Activated CD4-positive, alpha-beta T cell treated with anti-CD3 and anti-CD28 coated beads, Interleukin-2, amount 10 ng/mL, durations not matched to agents 24 days and 14 days (primary cell): ENCODE data around the gene TMOD2. TPM values are rescaled to one million over a fixed set of nuclear protein-coding genes. Genes with fewer than 3 reads are reported as not detected.

Experiments used
- DNase-seq: peaks from one replicate; pipeline ENCODE4 v3.0.0; 2022
- H3K27ac Mint-ChIP-seq: one replicate; pipeline ENCODE4 v1.8.0; 2022; ENCODE audit warnings: mild to moderate bottlenecking, mixed read lengths
- H3K27me3 Mint-ChIP-seq: one replicate; pipeline ENCODE4 v1.8.0; 2022; ENCODE audit warnings: mixed read lengths
- H3K36me3 Mint-ChIP-seq: one replicate; pipeline ENCODE4 v1.8.0; 2022; ENCODE audit warnings: low read depth, mild to moderate bottlenecking, mixed read lengths
- H3K4me1 Mint-ChIP-seq: one replicate; pipeline ENCODE4 v1.8.0; 2021; ENCODE audit warnings: mixed read lengths
- H3K4me3 Mint-ChIP-seq: one replicate; pipeline ENCODE4 v1.8.0; 2022; ENCODE audit warnings: mild to moderate bottlenecking, moderate library complexity, mixed read lengths
- H3K9me3 Mint-ChIP-seq: one replicate; pipeline ENCODE4 v1.8.0; 2021; ENCODE audit warnings: mixed read lengths
- intact Hi-C: fragments of 100-400 bp; cut with micrococcal nuclease; formaldehyde crosslinking; loops from one replicate; pipeline ENCODE4 v1.15.1; 2023
- total RNA-seq: library from RNA; stranded (reverse); gene quantifications from 2 replicates; pipeline ENCODE4 v1.2.3, GENCODE V29; 2022

The TMOD2 gene
- total RNA-seq, 1 donor from 2014 or later, result 4.6 TPM

DNA sequence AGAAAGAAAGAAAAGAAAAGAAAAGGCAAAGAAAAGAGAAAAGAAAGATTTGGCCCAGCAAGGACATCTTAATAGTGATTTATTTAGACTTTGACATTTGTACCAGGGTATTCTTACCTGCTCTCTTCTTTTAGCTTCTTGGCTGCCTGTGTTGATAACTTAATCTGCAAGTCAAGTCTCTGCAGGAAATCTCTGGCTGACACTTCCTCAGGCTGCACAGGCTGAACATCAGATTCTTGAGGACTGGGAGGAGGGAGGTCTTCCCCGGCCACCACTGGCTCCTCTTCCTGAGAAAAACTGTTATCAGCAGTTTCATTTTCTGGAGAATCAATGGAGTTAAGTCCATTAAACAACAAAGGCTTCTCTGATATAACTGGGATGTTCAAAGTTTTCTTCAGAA lies 26.7 kb upstream of the TMOD2 start:
- intact Hi-C loops, result no loop called here
- no peak for DNase-seq
- Mint-ChIP-seq H3K27me3 (no peaks in the 10 kb centered on the region), H3K4me1 (peaks cover 22% of the 10 kb centered on the region), H3K9me3 (no peaks in the 10 kb centered on the region), H3K27ac (no peak overlapping the region), H3K36me3 (peaks cover 33% of the 10 kb centered on the region), H3K4me3 (no peak overlapping the region)

GRCh38 chr15:51726302-51727073 lies 24.9 kb upstream of the TMOD2 start:
- H3K36me3 Mint-ChIP-seq, result peaks cover 31% of the 10 kb centered on the region
- H3K4me1 Mint-ChIP-seq, result peaks cover 34% of the 10 kb centered on the region
- H3K27ac Mint-ChIP-seq, result peak overlapping the region; percentile 67
- intact Hi-C loops, result no loop called here
- H3K27me3 Mint-ChIP-seq, result no peaks in the 10 kb centered on the region
- DNase-seq, result peak; percentile 68
- H3K9me3 Mint-ChIP-seq, result no peaks in the 10 kb centered on the region
- H3K4me3 Mint-ChIP-seq, result no peak overlapping the region

DNA sequence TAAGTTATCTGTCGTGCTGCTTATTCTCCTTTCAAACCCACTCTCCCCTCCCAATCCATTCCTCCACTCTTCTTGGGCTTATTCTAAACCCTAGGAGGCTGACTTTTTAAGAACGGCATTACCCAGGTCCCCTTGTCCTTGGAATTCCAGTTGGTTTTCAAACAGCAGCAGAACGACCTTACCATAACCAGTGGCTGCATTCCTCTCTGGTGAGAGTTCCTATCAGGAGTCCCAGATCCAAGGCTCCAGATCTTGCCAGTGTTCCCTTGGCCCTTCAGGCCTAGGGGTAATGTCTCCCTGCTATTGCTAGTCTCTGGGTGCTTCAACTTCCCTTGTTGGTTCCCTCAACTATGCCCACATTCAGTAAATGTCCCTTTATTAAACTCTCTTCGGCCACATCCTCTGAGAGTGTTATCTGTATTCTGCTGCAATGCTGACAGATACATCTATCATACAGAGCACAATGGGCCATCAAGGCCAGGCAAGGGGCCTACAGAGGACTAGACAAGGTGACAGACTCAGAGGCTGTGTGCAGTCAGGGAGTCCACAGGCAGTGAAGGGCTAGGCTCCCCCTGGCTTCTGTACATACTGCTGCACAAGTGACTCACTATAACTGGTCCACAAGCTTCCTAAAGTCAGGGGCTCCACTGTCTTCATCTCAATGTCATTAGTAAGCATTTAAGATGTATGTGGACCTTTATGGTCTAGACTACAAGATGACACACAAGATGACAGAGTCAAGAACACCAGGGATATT lies 24.1 kb upstream of the TMOD2 start:
- no peak for DNase-seq
- Mint-ChIP-seq H3K27ac (no peak overlapping the region), H3K4me3 (no peak overlapping the region), H3K9me3 (no peaks in the 10 kb centered on the region), H3K4me1 (peaks cover 40% of the 10 kb centered on the region), H3K27me3 (no peaks in the 10 kb centered on the region), H3K36me3 (peaks cover 27% of the 10 kb centered on the region)
- intact Hi-C loops, result no loop called here

- H3K9me3 Mint-ChIP-seq, result no peaks in the 10 kb centered on the region
- H3K4me3 Mint-ChIP-seq, result peak overlapping the region; percentile 79
- peak; percentile 84 for DNase-seq
- H3K27me3 Mint-ChIP-seq, result no peaks in the 10 kb centered on the region
- intact Hi-C loops, result loop anchor here (1.0 kb wide), 1 partner anchor 50 kb away; the partner anchor contains the start of gene SCG3
- peaks cover 66% of the 10 kb centered on the region for H3K4me1 Mint-ChIP-seq
- H3K36me3 Mint-ChIP-seq, result peaks cover 32% of the 10 kb centered on the region
- peak overlapping the region; percentile 86 for H3K27ac Mint-ChIP-seq
These were observed 19.7 kb upstream of the TMOD2 start for GRCh38 chr15:51731549-51732267.

- Mint-ChIP-seq H3K36me3 (peaks cover 32% of the 10 kb centered on the region), H3K27ac (peak overlapping the region; percentile 8), H3K4me3 (peak overlapping the region; percentile 29), H3K27me3 (no peaks in the 10 kb centered on the region), H3K4me1 (peaks cover 62% of the 10 kb centered on the region), H3K9me3 (no peaks in the 10 kb centered on the region)
- DNase-seq, result peak; percentile 57
- intact Hi-C loops, result loop anchor here (1.0 kb wide), 1 partner anchor 51 kb away; the partner anchor contains the start of gene SCG3
These were observed 18.8 kb upstream of the TMOD2 start for GRCh38 chr15:51732646-51733045.

DNA sequence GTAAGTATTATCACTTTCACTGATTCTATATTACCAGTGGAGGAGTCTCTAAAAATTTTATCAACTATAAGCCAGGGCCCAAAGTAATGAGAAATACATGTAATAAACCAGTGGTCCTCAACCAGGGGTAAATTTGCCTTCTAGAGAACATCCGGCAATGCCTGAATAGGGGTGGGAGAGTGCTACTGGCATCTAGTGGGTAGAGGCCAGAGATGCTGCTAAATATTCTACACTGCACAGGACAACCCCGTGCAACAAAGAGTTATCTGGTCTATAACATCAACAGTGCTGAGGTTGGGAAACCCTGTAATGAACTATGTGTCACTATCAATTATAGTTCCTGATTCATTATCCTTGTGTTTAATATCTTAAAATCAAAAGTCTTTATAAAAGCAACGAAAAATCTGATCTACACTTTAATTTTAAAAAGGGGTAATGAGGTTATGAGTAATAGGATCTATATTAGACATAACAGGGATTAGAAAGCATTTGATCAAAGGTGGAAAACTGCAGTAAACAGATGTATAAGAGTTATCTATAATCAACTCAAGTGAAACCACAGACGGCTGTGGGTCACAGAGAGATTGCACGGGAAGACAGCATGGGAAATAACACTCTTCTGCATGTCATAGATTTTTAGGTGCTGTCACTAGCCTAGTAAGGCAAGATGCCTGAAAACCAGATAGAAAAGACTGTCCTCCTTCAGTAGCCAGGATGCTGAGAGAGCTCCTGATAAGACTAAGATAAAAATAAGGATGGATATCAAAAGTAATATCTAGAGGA lies 16.0 kb upstream of the TMOD2 start:
- H3K4me3 Mint-ChIP-seq, result peak overlapping the region; percentile 87

GRCh38 chr15:51736069-51736468 lies 15.3 kb upstream of the TMOD2 start:
- peaks cover 2% of the 10 kb centered on the region for H3K27me3 Mint-ChIP-seq
- H3K4me3 Mint-ChIP-seq, result peak overlapping the region; percentile 87
- H3K9me3 Mint-ChIP-seq, result no peaks in the 10 kb centered on the region
- peaks cover 19% of the 10 kb centered on the region for H3K36me3 Mint-ChIP-seq
- peaks cover 65% of the 10 kb centered on the region for H3K4me1 Mint-ChIP-seq
- peak overlapping the region; percentile 92 for H3K27ac Mint-ChIP-seq
- intact Hi-C loops, result loop anchor here (2.0 to 5.0 kb wide), 4 partner anchors 15 to 271 kb away; partner anchors contain the start of gene TMOD2
- peak; percentile 70 for DNase-seq

More for the DNA sequence above, 16.0 kb upstream of the TMOD2 start:
- peak; percentile 76 for DNase-seq
- H3K27me3 Mint-ChIP-seq, result peaks cover 2% of the 10 kb centered on the region
- H3K4me1 Mint-ChIP-seq, result peaks cover 71% of the 10 kb centered on the region
- no peaks in the 10 kb centered on the region for H3K9me3 Mint-ChIP-seq
- H3K36me3 Mint-ChIP-seq, result peaks cover 23% of the 10 kb centered on the region
- H3K27ac Mint-ChIP-seq, result peak overlapping the region; percentile 92
- intact Hi-C loops, result loop anchor here (2.0 to 5.0 kb wide), 4 partner anchors 15 to 271 kb away; partner anchors contain the start of gene TMOD2

DNA sequence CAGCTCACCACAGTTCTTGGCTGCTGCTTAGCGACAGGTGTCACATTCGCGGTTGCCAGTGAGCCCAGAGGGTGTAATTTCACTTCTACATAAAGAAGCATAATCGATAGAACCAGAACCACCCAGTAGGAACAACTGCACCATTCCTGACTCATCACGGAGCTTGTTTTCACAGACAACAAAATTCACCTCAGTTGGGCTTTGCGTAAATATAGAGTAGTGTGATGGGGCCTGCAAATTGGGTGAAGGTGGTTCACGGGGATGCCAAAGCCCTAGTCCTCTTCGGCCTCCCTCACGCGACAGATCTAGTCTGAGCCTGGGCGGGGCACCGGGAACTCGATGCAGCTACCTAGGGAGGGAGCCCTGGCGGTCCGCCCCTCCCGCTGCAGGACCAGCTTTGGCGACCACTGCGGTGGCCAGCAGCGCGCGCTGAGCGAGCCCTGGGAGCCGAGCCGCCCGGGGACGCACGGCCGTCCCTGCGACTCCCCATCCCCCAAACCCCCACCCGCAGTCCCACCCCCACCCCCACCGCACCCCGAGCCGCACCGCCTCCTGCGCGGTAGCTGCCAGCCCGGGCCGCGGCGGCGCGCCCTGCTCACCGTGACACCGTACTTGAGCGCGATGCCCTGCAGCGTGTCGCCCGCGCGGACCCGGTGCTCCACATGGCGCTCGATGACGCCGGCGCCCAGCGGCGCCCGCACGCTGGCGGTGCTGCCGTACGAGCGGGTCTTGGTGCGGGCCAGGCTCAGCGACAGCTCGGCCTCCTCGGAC lies 14.5 kb upstream of the TMOD2 start:
- peak overlapping the region; percentile 87 for H3K4me3 Mint-ChIP-seq
- H3K27me3 Mint-ChIP-seq, result peaks cover 2% of the 10 kb centered on the region
- H3K36me3 Mint-ChIP-seq, result peaks cover 17% of the 10 kb centered on the region
- peaks cover 56% of the 10 kb centered on the region for H3K4me1 Mint-ChIP-seq
- DNase-seq, result peak; percentile 87
- H3K27ac Mint-ChIP-seq, result peak overlapping the region; percentile 92
- H3K9me3 Mint-ChIP-seq, result no peaks in the 10 kb centered on the region
- intact Hi-C loops, result loop anchor here (2.0 to 5.0 kb wide), 4 partner anchors 14 to 270 kb away; partner anchors contain the start of gene TMOD2

DNA sequence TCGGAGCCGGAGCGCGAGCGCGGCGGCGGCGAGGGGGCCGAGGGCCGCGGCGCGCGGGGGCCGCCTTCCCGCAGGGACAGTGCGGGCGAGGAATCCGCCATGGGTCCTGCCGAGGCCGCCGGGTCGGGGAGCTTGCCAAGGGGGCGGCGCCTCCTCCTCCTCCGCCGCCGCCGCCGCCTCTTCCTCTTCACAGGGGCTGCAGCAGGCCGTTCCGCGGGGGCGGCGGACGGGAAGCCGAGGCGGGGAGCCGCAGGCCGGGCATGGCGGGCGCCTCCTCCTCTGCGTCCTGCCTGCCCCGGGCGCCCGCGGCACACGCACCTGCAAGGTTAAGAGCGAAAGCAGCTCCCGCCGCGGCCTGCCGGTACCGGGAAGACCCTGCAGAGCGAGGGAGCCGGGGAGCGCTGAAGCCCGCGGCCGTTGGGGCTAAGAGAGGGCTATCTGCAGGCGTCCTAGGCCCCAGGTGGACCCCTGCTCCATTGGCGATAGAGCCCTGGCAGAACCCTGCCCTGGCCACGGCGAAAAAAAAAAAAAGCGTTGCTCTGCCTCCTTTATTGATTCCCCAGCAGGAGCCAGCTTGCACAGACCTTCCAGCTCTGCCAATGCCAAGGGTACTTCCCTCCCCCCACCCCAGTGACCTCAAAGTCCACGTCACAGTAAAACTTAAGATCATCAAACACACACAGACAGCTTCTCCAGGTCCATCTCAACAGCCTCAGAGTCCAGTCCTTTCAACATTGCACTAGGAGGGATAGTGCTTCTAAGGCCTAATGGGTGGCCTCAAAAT lies 13.7 kb upstream of the TMOD2 start, which contains the start of gene LYSMD2:
LYSMD2 (minus strand) TSS at position 134 of the 784 bp plus-strand sequence; CDS start at position 101, 33 bp downstream.
- H3K27me3 Mint-ChIP-seq, result peaks cover 2% of the 10 kb centered on the region
- intact Hi-C loops, result loop anchor here (2.0 to 5.0 kb wide), 4 partner anchors 13 to 269 kb away; partner anchors contain the start of gene TMOD2
- DNase-seq, result peak; percentile 91
- H3K36me3 Mint-ChIP-seq, result peaks cover 12% of the 10 kb centered on the region
- H3K4me1 Mint-ChIP-seq, result peaks cover 49% of the 10 kb centered on the region
- H3K9me3 Mint-ChIP-seq, result no peaks in the 10 kb centered on the region
- H3K27ac Mint-ChIP-seq, result peak within 1 kb of the TSS; percentile 92
- peak within 1 kb of the TSS; percentile 87 for H3K4me3 Mint-ChIP-seq

DNA sequence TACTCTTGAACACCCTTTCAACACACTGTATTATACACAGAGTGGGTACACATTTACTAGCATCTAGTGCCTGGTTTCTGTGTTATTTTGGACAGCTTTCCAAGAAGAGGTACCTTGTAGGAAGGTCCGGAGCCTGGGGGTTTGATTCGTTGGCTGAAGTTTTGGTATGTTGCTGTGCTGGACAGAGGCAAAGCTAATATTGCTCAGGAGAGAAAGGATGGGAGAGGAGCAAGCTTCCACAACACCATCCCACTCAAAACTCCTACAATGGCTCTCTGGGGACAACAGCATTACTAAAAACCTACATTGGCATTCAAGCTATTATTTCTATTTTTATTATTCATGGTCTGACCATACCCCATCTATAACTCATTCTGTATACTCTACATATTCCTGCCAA lies 12.8 kb upstream of the TMOD2 start:
- H3K4me3 Mint-ChIP-seq, result peak overlapping the region; percentile 81
- peaks cover 5% of the 10 kb centered on the region for H3K27me3 Mint-ChIP-seq
- H3K9me3 Mint-ChIP-seq, result no peaks in the 10 kb centered on the region
- no peak for DNase-seq
- peak overlapping the region; percentile 86 for H3K27ac Mint-ChIP-seq
- intact Hi-C loops, result loop anchor here (5.0 kb wide), 2 partner anchors 39 to 94 kb away; no protein-coding TSS in a partner anchor
- peaks cover 41% of the 10 kb centered on the region for H3K4me1 Mint-ChIP-seq
- peaks cover 4% of the 10 kb centered on the region for H3K36me3 Mint-ChIP-seq

DNA sequence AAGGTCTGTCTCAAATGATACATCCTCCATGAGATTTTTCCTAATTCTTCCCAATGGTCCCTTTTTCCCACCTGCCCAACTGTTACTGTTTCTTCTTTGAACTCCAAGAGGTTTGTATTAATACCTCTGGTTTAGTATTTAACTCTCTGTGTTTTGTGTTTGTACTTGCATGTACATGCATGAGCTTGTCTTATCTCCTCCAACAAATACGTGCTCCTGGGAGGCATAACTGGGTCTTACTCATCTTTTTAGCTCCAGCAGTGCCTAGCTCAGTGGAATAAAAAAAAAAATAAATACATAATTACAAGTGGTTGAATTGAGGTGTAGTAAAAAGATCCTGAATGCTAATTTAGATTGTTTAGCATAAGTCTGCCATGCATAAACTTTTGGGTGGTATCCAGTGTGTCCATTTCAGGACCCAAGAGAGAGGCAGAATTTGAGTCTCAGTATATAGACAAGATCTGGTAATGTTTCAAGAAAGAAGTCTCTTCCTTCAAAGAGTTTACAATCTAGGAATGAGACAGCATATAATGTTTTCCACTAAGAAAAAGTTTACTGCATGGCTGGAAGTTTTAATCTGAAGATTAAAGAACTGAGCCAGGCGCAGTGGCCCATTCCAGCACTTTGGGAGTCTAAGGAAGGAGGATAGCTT lies 12.2 kb upstream of the TMOD2 start:
- Mint-ChIP-seq H3K4me3 (peak overlapping the region; percentile 50), H3K36me3 (peaks cover 3% of the 10 kb centered on the region), H3K9me3 (no peaks in the 10 kb centered on the region), H3K27me3 (peaks cover 11% of the 10 kb centered on the region), H3K4me1 (peaks cover 38% of the 10 kb centered on the region), H3K27ac (peak overlapping the region; percentile 23)
- intact Hi-C loops, result loop anchor here (5.0 kb wide), 2 partner anchors 38 to 93 kb away; no protein-coding TSS in a partner anchor
- DNase-seq, result no peak
